Neuron (in vitro differentiated cells): Measurements from ENCODE around the gene EXOC3L4.
"Not testable (repeated sequence)": the region's sequence is repeated elsewhere in the genome, so short reads cannot be mapped to it uniquely, and the experiment has no call there.

Source experiments
- H2AFZ ChIP-seq: one replicate; pipeline ENCODE4 v1.6.1; 2013; ENCODE audit warnings: low read depth, mild to moderate bottlenecking, inconsistent platforms, low read length, moderate library complexity
- H3K27me3 ChIP-seq: one replicate; pipeline ENCODE4 v1.6.1; 2013; ENCODE audit warnings: low read length; ENCODE audit not compliant: insufficient read depth
- H3K36me3 ChIP-seq: one replicate; pipeline ENCODE4 v1.6.1; 2013; ENCODE audit warnings: low read length; ENCODE audit not compliant: insufficient read depth
- H3K4me1 ChIP-seq: one replicate; pipeline ENCODE4 v1.6.1; 2013; ENCODE audit warnings: low read length; ENCODE audit not compliant: insufficient read depth
- H3K4me3 ChIP-seq: 2 replicates; pipeline ENCODE4 v1.5.1; 2013; ENCODE audit warnings: mild to moderate bottlenecking, low read length, moderate library complexity
- H3K9me3 ChIP-seq: one replicate; pipeline ENCODE4 v1.6.1; 2013; ENCODE audit warnings: low read length

EXOC3L4 gene

DNA sequence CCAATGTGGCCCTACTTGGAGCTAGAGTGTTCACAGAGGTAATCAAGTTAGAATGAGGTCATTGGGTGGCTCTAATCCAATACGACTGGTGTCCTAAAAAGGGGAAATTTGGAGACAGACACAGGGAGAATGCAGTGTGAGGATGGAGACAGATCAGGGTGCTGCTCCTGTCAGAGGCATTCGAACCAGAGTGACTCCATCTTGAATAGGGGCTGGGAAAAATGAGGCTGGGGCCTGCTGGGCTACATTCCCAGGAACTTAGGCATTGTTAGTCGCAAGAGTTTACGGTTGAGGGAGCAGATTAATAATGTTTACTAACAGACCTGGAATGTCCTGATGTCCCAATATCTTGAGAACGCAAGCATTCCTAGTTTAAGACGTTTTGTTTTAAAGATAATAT is 49.0 kb downstream of the EXOC3L4 start:
- Histone ChIP-seq H2AFZ (no peak overlapping the region), H3K9me3 (no peaks in the 10 kb centered on the region), H3K4me3 (no peak overlapping the region), H3K4me1 (peaks cover 2% of the 10 kb centered on the region), H3K36me3 (no peaks in the 10 kb centered on the region), H3K27me3 (peaks cover 13% of the 10 kb centered on the region)

GRCh38 chr14:103144085-103144484 is 49.6 kb downstream of the EXOC3L4 start:
- no peak overlapping the region for H2AFZ ChIP-seq
- peaks cover 7% of the 10 kb centered on the region for H3K27me3 ChIP-seq
- H3K4me1 ChIP-seq: peaks cover 2% of the 10 kb centered on the region
- no peak overlapping the region for H3K4me3 ChIP-seq
- H3K9me3 ChIP-seq: no peaks in the 10 kb centered on the region
- H3K36me3 ChIP-seq: no peaks in the 10 kb centered on the region

DNA sequence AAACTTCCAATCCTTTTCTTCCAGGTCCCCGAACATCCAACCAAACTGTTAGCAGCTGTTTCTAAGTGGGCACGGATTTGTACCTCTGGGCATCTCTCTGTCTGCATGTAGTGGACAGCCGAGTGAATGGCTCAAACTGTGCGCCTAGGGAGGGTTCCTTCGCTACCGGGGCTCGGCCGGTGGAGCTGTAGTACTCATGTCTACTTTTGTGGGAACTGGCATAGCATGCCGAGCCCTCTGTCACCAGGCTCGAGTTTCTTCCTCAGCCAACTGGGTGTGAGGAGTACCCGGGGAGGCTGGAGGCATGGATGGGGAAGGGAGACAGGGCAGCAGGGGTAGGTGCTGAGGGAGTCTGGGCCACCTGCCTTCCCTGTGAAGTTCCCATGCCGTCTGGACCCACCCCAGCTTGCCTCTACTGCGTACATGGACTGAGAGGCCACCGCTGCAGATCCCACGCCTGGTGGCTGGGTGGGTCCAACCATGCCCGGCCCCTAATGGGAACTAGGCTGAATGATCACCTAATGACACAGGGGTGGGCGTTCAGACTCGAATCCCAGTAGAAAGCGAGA is 51.7 kb downstream of the EXOC3L4 start:
- H3K4me3 ChIP-seq: no peak overlapping the region
- H2AFZ ChIP-seq: no peak overlapping the region
- no peaks in the 10 kb centered on the region for H3K27me3 ChIP-seq
- no peaks in the 10 kb centered on the region for H3K36me3 ChIP-seq
- no peaks in the 10 kb centered on the region for H3K4me1 ChIP-seq
- H3K9me3 ChIP-seq: no peaks in the 10 kb centered on the region

DNA sequence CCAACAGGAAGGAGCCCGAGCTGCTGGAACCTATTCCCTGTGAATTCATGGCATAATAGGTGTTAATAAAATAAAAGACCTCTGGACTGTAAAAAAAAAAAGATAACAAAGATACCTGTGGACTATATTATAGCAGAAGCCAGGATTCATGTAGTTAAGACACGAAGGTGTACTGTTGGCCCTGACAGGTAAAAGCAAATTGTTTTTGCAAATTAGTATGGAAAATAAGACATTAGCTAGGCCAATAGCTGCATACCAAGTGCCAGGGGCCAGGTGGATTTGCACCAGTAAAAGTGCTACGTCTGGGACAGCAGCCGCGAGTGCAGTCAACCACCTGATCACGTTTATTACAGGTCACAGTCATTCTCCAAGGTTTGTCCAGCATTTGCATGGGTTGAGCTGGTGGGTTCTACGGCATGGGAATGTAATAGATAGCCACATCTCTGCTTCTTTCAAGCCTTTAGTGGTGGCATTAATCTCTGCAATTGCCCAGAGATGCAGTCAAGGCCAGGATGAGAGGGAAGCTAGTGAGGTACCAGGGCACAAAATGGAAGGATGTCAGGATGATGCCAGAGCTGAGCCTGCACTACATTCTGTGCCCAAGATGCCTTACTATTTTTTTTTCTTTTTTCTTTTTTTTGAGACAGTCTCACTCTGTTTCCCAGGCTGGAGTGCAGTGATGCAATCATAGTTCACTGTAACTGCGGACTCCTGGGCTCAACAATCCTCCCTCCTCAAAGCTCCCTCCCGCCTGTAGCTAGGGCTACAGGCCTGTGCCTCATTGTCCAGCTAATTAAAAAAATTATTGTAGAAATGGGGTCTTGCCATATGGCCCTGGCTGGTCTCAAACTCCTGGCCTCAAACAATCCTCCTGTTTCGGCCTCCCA is 55.1 kb downstream of the EXOC3L4 start:
- Histone ChIP-seq H3K4me3 (no peak overlapping the region), H2AFZ (no peak overlapping the region), H3K36me3 (no peaks in the 10 kb centered on the region), H3K9me3 (no peaks in the 10 kb centered on the region), H3K4me1 (no peaks in the 10 kb centered on the region), H3K27me3 (no peaks in the 10 kb centered on the region)

DNA sequence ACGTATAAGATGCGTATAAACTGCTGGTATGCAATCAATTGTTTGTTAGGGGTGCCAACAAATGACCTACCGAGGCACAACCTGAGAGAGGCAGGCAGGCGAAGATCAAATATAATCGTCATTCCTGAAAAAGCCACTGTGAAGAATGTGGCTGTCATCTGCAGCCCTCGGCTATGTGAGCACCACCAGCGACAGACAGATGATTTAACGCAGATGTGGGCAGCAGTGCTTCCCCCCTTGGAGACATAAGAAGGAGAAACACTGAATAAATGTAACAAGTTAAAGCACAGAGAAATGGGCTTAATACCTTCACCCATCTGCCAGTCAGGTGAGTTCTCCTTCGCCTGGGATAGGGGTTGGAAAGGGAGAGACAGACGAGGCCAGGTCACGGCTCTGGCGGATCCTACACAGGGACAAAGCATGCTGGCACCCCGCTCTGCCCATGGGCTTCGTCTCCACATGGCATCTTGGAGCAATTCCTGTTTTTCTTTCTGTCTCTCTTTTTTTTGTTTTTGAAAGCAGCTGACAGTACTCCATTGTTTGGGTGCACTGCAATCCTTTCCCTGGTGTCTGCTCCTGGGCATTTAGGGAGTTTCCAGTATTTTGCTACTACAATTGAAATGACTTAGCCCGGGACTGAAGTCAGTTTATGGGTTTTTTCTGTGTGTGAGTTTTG is 56.9 kb downstream of the EXOC3L4 start:
- H3K36me3 ChIP-seq: no peaks in the 10 kb centered on the region
- no peaks in the 10 kb centered on the region for H3K27me3 ChIP-seq
- H3K4me3 ChIP-seq: no peak overlapping the region
- no peak overlapping the region for H2AFZ ChIP-seq
- H3K4me1 ChIP-seq: no peaks in the 10 kb centered on the region
- no peaks in the 10 kb centered on the region for H3K9me3 ChIP-seq

- no peak overlapping the region for H2AFZ ChIP-seq
These were observed 60.5 kb downstream of the EXOC3L4 start for GRCh38 chr14:103155010-103155409.

DNA sequence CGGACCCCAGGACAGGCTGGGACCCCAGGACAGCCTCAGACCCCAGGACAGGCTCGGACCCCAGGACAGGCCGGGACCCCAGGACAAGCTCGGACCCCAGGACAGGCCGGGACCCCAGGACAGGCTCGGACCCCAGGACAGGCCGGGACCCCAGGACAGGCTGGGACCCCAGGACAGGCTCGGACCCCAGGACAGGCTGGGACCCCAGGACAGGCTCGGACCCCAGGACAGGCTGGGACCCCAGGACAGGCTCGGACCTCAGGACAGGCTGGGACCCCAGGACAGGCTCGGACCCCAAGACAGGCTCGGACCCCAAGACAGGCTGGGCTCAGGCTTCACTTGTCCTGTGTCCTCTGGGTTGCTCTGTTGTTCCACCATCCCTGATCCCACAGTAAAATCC is 60.9 kb downstream of the EXOC3L4 start:
- H3K9me3 ChIP-seq, H3K4me1 ChIP-seq, H3K36me3 ChIP-seq, H3K4me3 ChIP-seq, H2AFZ ChIP-seq: not testable (repeated sequence)
- H3K27me3 ChIP-seq: peaks cover 13% of the 10 kb centered on the region

More at GRCh38 chr14:103155010-103155409, 60.5 kb downstream of the EXOC3L4 start:
- H3K36me3 ChIP-seq: no peaks in the 10 kb centered on the region
- no peak overlapping the region for H3K4me3 ChIP-seq
- H3K4me1 ChIP-seq: no peaks in the 10 kb centered on the region
- H3K27me3 ChIP-seq: peaks cover 13% of the 10 kb centered on the region
- no peaks in the 10 kb centered on the region for H3K9me3 ChIP-seq

GRCh38 chr14:103155826-103156394 is 61.4 kb downstream of the EXOC3L4 start:
- H3K9me3 ChIP-seq: no peaks in the 10 kb centered on the region
- no peak overlapping the region for H2AFZ ChIP-seq
- H3K4me3 ChIP-seq: no peak overlapping the region
- H3K27me3 ChIP-seq: peaks cover 13% of the 10 kb centered on the region
- no peaks in the 10 kb centered on the region for H3K36me3 ChIP-seq
- no peaks in the 10 kb centered on the region for H3K4me1 ChIP-seq

DNA sequence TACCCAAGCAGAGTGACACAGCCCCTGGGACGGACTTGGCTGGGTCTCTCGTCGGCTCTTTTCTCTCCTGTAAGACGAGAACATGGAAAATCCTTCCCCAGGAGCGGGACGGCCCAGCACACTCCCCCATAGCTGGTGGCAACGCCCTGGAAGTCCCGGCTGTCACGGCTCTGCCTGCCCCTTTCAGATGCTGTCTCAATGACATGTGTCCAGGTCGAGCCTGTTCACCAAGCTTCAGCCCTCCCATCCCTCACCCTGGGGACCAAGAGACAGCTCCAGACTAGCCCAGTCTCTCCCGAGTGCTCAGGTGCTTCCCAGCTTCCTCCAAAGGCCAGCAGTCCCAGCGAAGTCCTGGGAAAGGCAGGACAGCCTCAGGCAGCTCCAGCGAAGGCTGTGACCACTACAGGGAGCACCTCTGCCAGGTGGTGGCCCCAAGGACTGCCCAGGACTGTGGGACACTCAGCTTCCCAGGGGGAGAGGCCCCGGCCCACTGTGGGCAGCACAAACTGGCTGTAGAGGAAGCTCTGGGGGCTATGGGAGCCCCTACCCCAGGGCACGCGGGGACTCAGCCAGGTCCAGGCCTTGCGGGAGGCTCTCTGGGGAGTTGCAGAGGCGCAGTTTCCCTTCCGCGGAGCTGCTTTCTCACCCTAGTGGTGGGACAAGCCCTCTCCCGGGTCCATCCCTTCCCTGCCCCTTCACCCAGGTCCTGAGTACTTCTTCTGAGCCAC is 62.3 kb downstream of the EXOC3L4 start:
- no peak overlapping the region for H2AFZ ChIP-seq
- no peak overlapping the region for H3K4me3 ChIP-seq
- H3K27me3 ChIP-seq: peaks cover 13% of the 10 kb centered on the region
- no peaks in the 10 kb centered on the region for H3K36me3 ChIP-seq
- no peaks in the 10 kb centered on the region for H3K4me1 ChIP-seq
- no peaks in the 10 kb centered on the region for H3K9me3 ChIP-seq

GRCh38 chr14:103157969-103158368 is 63.4 kb downstream of the EXOC3L4 start:
- Histone ChIP-seq H3K36me3 (no peaks in the 10 kb centered on the region), H2AFZ (no peak overlapping the region), H3K4me1 (no peaks in the 10 kb centered on the region), H3K9me3 (peaks cover 3% of the 10 kb centered on the region), H3K27me3 (peaks cover 13% of the 10 kb centered on the region), H3K4me3 (no peak overlapping the region)

DNA sequence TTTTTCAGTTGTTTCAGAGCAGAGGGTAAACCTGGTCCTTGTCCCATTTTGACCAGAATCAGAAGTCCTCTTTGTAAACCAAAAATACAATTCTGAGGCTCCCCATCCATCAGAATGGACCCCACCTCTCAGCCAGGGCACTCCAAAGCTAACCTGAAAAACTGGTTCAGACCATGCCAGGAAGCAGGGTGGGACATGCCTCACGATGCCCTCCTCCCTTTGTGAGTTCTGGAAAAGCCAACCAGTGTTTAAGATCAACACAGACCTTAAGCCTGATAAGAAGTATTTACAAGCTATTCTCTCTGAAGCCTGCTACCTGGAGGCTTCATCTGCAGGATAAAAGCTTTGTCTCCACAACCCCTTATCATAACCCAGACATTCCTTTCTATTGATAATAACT is 64.2 kb downstream of the EXOC3L4 start:
- no peak overlapping the region for H3K4me3 ChIP-seq
- H3K4me1 ChIP-seq: no peaks in the 10 kb centered on the region
- H3K27me3 ChIP-seq: peaks cover 13% of the 10 kb centered on the region
- H2AFZ ChIP-seq: no peak overlapping the region
- no peaks in the 10 kb centered on the region for H3K36me3 ChIP-seq
- H3K9me3 ChIP-seq: peaks cover 3% of the 10 kb centered on the region
